Astrocyte (in vitro differentiated cells and primary cell): ENCODE results near the gene MAP2K3. TPM values are rescaled to one million over a fixed set of nuclear protein-coding genes. Genes with fewer than 3 reads are reported as not detected.
"Not testable (repeated sequence)": the region's sequence is repeated elsewhere in the genome, so short reads cannot be mapped to it uniquely, and the experiment has no call there.

Source experiments
- DNase-seq: peaks from one replicate; pipeline ENCODE4 v3.0.0-alpha.2; 2010; ENCODE audit warnings: low read depth
- FAIRE-seq: peaks from 2 replicates; lab custom pipeline; 2011; peaks lifted over from hg19 to GRCh38; lab: Jason Lieb, UNC
- H2AFZ ChIP-seq: 2 replicates; pipeline ENCODE4 v1.6.0; 2012; ENCODE audit warnings: low read depth, low read length, inconsistent platforms
- H3K27ac ChIP-seq: 2 replicates; pipeline ENCODE4 v1.5.1; 2011; ENCODE audit warnings: low read depth, low read length, inconsistent platforms
- H3K27me3 ChIP-seq: 2 replicates; pipeline ENCODE4 v1.6.0; 2011; ENCODE audit warnings: low read length, inconsistent platforms; ENCODE audit not compliant: insufficient read depth
- H3K36me3 ChIP-seq: 2 replicates; pipeline ENCODE4 v1.5.1; 2011; ENCODE audit warnings: low read length, inconsistent platforms; ENCODE audit not compliant: insufficient read depth
- H3K4me1 ChIP-seq: 2 replicates; pipeline ENCODE4 v1.5.1; 2011; ENCODE audit warnings: low read length, inconsistent platforms; ENCODE audit not compliant: insufficient read depth
- H3K4me2 ChIP-seq: 2 replicates; pipeline ENCODE4 v1.6.0; 2012; ENCODE audit warnings: low read length, inconsistent platforms
- H3K4me3 ChIP-seq: 2 replicates; pipeline ENCODE4 v1.5.1; 2011; ENCODE audit warnings: low read depth, mild to moderate bottlenecking, low read length, inconsistent platforms; ENCODE audit not compliant: insufficient read depth
- H3K79me2 ChIP-seq: 2 replicates; pipeline ENCODE4 v1.6.0; 2012; ENCODE audit warnings: mild to moderate bottlenecking, low read length, inconsistent platforms; ENCODE audit not compliant: insufficient read depth
- H3K9ac ChIP-seq: 2 replicates; pipeline ENCODE4 v1.6.0; 2012; ENCODE audit warnings: mild to moderate bottlenecking, low read length, inconsistent platforms
- H3K9me3 ChIP-seq: 2 replicates; pipeline ENCODE4 v1.5.1; 2012; ENCODE audit warnings: low read depth, mild to moderate bottlenecking, low read length, inconsistent platforms; ENCODE audit not compliant: insufficient read depth
- H4K20me1 ChIP-seq: 2 replicates; pipeline ENCODE4 v1.6.0; 2012; ENCODE audit warnings: low read length, inconsistent platforms; ENCODE audit not compliant: insufficient read depth
- H3K27ac Mint-ChIP-seq: one replicate; pipeline ENCODE4 v1.8.0; 2021; ENCODE audit warnings: mild to moderate bottlenecking, mixed read lengths; ENCODE audit not compliant: unreplicated experiment
- H3K27me3 Mint-ChIP-seq: one replicate; pipeline ENCODE4 v1.8.0; 2021; ENCODE audit warnings: low read depth, mixed read lengths; ENCODE audit not compliant: unreplicated experiment
- H3K36me3 Mint-ChIP-seq: one replicate; pipeline ENCODE4 v1.8.0; 2021; ENCODE audit warnings: low read depth, mixed read lengths; ENCODE audit not compliant: unreplicated experiment
- H3K4me1 Mint-ChIP-seq: one replicate; pipeline ENCODE4 v1.8.0; 2021; ENCODE audit warnings: low read depth, mixed read lengths; ENCODE audit not compliant: unreplicated experiment
- H3K4me3 Mint-ChIP-seq: one replicate; pipeline ENCODE4 v1.8.0; 2021; ENCODE audit warnings: mild to moderate bottlenecking, moderate library complexity, mixed read lengths; ENCODE audit not compliant: unreplicated experiment
- H3K9me3 Mint-ChIP-seq: one replicate; pipeline ENCODE4 v1.8.0; 2021; ENCODE audit warnings: mild to moderate bottlenecking, mixed read lengths; ENCODE audit not compliant: unreplicated experiment
- total RNA-seq: library from RNA; stranded (reverse); gene quantifications from 2 replicates; pipeline ENCODE4 v1.2.1, GENCODE V29; 2021

The MAP2K3 gene
- total RNA-seq, 1 donor from 2014 or later = 44.3 TPM

DNA sequence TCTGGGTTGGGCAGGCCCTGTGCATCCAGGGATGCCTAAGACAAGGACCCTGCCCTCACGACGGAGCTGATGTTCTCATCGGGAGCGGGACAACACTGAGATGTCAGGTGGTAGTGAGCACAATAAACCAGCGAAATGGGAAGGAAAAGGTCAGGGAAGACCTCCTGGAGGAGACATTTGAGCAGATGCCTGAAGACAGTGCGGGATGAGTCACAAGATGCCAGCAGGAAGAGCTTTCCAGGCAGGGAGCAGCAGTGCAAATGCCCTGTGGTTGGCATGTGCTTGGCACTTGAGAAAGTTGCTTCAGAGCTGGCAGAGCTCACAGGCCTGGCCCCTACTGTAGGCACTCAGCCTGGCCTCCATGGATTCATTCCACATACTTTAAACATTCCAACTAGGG, 63.1 kb downstream of the MAP2K3 start:
- FAIRE-seq, H3K9me3 ChIP-seq, DNase-seq, H3K36me3 ChIP-seq, H4K20me1 ChIP-seq, H3K27ac ChIP-seq, H3K4me1 Mint-ChIP-seq, H3K4me1 ChIP-seq, H3K27ac Mint-ChIP-seq, H3K36me3 Mint-ChIP-seq, H3K9ac ChIP-seq, H3K79me2 ChIP-seq, H3K4me3 ChIP-seq, H3K4me2 ChIP-seq, H3K27me3 ChIP-seq, H3K4me3 Mint-ChIP-seq, H2AFZ ChIP-seq, H3K9me3 Mint-ChIP-seq: not testable (repeated sequence)
- peaks cover 17% of the 10 kb centered on the region for H3K27me3 Mint-ChIP-seq

- H3K27ac ChIP-seq, H3K4me1 Mint-ChIP-seq, H3K79me2 ChIP-seq, H2AFZ ChIP-seq, H3K4me1 ChIP-seq, H3K36me3 Mint-ChIP-seq, H3K36me3 ChIP-seq, DNase-seq, H3K4me3 Mint-ChIP-seq, H3K4me2 ChIP-seq, H3K9ac ChIP-seq, H3K27me3 ChIP-seq, H3K9me3 ChIP-seq, H4K20me1 ChIP-seq, FAIRE-seq, H3K4me3 ChIP-seq, H3K9me3 Mint-ChIP-seq, H3K27ac Mint-ChIP-seq: not testable (repeated sequence)
- H3K27me3 Mint-ChIP-seq = peaks cover 21% of the 10 kb centered on the region
Observed at GRCh38 chr17:21348081-21348925, 63.8 kb downstream of the MAP2K3 start.

GRCh38 chr17:21348926-21349261, 64.4 kb downstream of the MAP2K3 start:
- H3K79me2 ChIP-seq, H2AFZ ChIP-seq, DNase-seq, H3K9me3 ChIP-seq, H4K20me1 ChIP-seq, H3K27ac Mint-ChIP-seq, H3K27me3 ChIP-seq, H3K27ac ChIP-seq, H3K36me3 ChIP-seq, H3K4me3 Mint-ChIP-seq, H3K9me3 Mint-ChIP-seq, H3K9ac ChIP-seq, H3K4me1 ChIP-seq, H3K36me3 Mint-ChIP-seq, H3K4me3 ChIP-seq, H3K4me1 Mint-ChIP-seq, FAIRE-seq, H3K4me2 ChIP-seq: not testable (repeated sequence)
- peaks cover 23% of the 10 kb centered on the region for H3K27me3 Mint-ChIP-seq

DNA sequence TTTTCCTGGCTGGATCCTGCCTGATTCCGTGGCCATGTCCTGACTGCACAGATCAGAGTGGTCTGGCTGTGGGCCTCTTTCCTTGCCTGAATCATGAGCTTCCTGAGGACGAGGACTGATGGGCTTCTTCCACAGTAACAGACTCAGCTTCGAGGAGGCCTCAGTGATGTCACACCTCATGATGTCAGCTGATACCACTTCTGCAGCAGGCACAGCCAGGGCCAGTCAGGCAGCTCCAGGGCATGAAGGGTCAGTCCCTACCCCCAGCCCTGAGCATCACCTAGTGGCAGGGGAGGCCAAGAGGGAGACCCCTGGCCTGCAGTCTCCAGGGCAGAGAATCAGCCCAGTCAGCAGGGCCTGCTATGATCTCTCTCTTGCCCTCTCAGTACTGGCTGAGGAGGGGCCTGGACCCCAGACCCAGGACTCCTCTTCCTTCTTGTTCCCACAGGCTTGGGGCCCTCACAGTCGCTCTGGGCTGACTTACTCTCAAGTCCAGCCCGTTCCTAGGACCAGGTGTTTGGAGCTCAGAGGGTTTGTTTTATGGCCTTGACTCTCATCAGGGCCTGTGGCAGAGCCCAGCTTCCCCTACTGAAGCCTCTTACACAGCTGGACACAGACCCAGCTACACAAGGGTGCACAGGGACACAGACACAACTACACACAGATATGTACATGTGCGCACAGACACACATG, 65.0 kb downstream of the MAP2K3 start:
- FAIRE-seq = peak; percentile 69
- not testable (repeated sequence) for H3K27ac ChIP-seq, H3K4me2 ChIP-seq, H3K9me3 ChIP-seq, H4K20me1 ChIP-seq, H3K4me1 ChIP-seq, H3K4me1 Mint-ChIP-seq, H3K79me2 ChIP-seq, H3K27ac Mint-ChIP-seq, H3K4me3 ChIP-seq, H2AFZ ChIP-seq, H3K36me3 ChIP-seq, H3K9ac ChIP-seq, H3K27me3 ChIP-seq, DNase-seq, H3K36me3 Mint-ChIP-seq, H3K9me3 Mint-ChIP-seq, H3K4me3 Mint-ChIP-seq
- peaks cover 23% of the 10 kb centered on the region for H3K27me3 Mint-ChIP-seq

DNA sequence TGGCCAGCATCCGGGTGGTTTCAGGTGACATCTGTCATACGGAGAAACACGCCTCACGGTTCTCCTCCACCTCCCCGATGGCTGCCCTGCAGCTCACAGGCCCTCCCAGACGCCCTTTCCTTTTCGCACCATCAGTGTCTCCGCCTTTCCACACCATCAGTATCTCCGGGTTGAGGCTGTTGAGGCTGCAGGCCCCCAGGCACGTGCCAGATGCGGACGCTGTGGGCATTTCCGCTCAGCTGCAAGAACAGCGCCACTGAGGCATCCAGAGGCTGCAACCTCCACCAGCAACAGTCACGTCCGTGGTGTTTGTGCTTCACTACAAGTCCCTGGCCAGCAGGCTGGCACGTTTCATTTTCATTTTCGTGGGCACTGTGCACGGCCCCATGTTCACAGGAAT, 66.0 kb downstream of the MAP2K3 start:
- not testable (repeated sequence) for H3K9ac ChIP-seq, H3K79me2 ChIP-seq, H3K36me3 ChIP-seq, H3K4me1 ChIP-seq, H3K4me3 Mint-ChIP-seq, H3K4me3 ChIP-seq, H3K4me1 Mint-ChIP-seq, H3K36me3 Mint-ChIP-seq, H3K27ac Mint-ChIP-seq, H3K4me2 ChIP-seq, H2AFZ ChIP-seq, H3K27ac ChIP-seq, FAIRE-seq, DNase-seq, H3K27me3 ChIP-seq, H3K9me3 Mint-ChIP-seq, H3K9me3 ChIP-seq, H4K20me1 ChIP-seq
- H3K27me3 Mint-ChIP-seq = peaks cover 29% of the 10 kb centered on the region
